Stimulated activated naive CD8-positive, alpha-beta T cell treated with anti-CD3 and anti-CD28 coated beads, Interleukin-15, Interleukin-2, amounts not matched to agents 100 ng/mL and 50 ng/mL, for 24 hours (primary cell): Measurements from ENCODE around the gene RAD1.

ENCODE experiments used
- H3K27ac Mint-ChIP-seq: one replicate; pipeline ENCODE4 v1.8.0; 2021; ENCODE audit warnings: mild to moderate bottlenecking, mixed read lengths
- H3K27me3 Mint-ChIP-seq: one replicate; pipeline ENCODE4 v1.8.0; 2021; ENCODE audit warnings: mixed read lengths
- H3K36me3 Mint-ChIP-seq: one replicate; pipeline ENCODE4 v1.8.0; 2021; ENCODE audit warnings: low read depth, mixed read lengths
- H3K4me1 Mint-ChIP-seq: one replicate; pipeline ENCODE4 v1.8.0; 2021; ENCODE audit warnings: low read depth, mixed read lengths
- H3K4me3 Mint-ChIP-seq: one replicate; pipeline ENCODE4 v1.8.0; 2021; ENCODE audit warnings: mild to moderate bottlenecking, mixed read lengths
- H3K9me3 Mint-ChIP-seq: one replicate; pipeline ENCODE4 v1.8.0; 2021; ENCODE audit warnings: mixed read lengths

Gene RAD1

GRCh38 chr5:34858790-34859189, 56.5 kb downstream of the RAD1 start:
- H3K4me1 Mint-ChIP-seq = no peaks in the 10 kb centered on the region
- H3K27me3 Mint-ChIP-seq = peaks cover 6% of the 10 kb centered on the region
- H3K27ac Mint-ChIP-seq = no peak overlapping the region
- no peaks in the 10 kb centered on the region for H3K9me3 Mint-ChIP-seq
- H3K36me3 Mint-ChIP-seq = no peaks in the 10 kb centered on the region
- H3K4me3 Mint-ChIP-seq = no peak overlapping the region

GRCh38 chr5:34857894-34858293, 57.4 kb downstream of the RAD1 start:
- H3K27ac Mint-ChIP-seq = no peak overlapping the region
- no peaks in the 10 kb centered on the region for H3K36me3 Mint-ChIP-seq
- no peaks in the 10 kb centered on the region for H3K4me1 Mint-ChIP-seq
- peaks cover 6% of the 10 kb centered on the region for H3K27me3 Mint-ChIP-seq
- no peak overlapping the region for H3K4me3 Mint-ChIP-seq
- no peaks in the 10 kb centered on the region for H3K9me3 Mint-ChIP-seq

- peaks cover 6% of the 10 kb centered on the region for H3K27me3 Mint-ChIP-seq
- no peaks in the 10 kb centered on the region for H3K9me3 Mint-ChIP-seq
- H3K4me1 Mint-ChIP-seq = no peaks in the 10 kb centered on the region
- H3K36me3 Mint-ChIP-seq = no peaks in the 10 kb centered on the region
- H3K27ac Mint-ChIP-seq = no peak overlapping the region
- H3K4me3 Mint-ChIP-seq = no peak overlapping the region
Measured at GRCh38 chr5:34857161-34857560, 58.1 kb downstream of the RAD1 start.
